HG02938 (cell line): Measurements from ENCODE around the gene USP20.

ENCODE experiments used
- ATAC-seq: cut with Tn5 transposase; IDR thresholded peaks from one replicate; pipeline ENCODE4 v1.9.1; 2021; ENCODE audit warnings: mild to moderate bottlenecking, moderate library complexity; ENCODE audit not compliant: unreplicated experiment

The USP20 gene

GRCh38 chr9:129853614-129854013 is 18.4 kb downstream of the USP20 start:
- no peak for ATAC-seq

GRCh38 chr9:129854588-129855110 is 19.4 kb downstream of the USP20 start:
- no peak for ATAC-seq

- no peak for ATAC-seq
Observed at GRCh38 chr9:129857207-129857606, 21.9 kb downstream of the USP20 start.

- no peak for ATAC-seq
Observed at GRCh38 chr9:129858167-129858962, 23.1 kb downstream of the USP20 start.

GRCh38 chr9:129860653-129861446 is 25.6 kb downstream of the USP20 start:
- no peak for ATAC-seq

- no peak for ATAC-seq
Observed at GRCh38 chr9:129861447-129861827, 26.2 kb downstream of the USP20 start.

GRCh38 chr9:129863059-129863690 is 27.9 kb downstream of the USP20 start:
- no peak for ATAC-seq

GRCh38 chr9:129864991-129865647 is 29.9 kb downstream of the USP20 start:
- ATAC-seq, result no peak

- no peak for ATAC-seq
Observed at GRCh38 chr9:129865668-129866320, 30.5 kb downstream of the USP20 start.

GRCh38 chr9:129866394-129867135 is 31.3 kb downstream of the USP20 start:
- no peak for ATAC-seq

GRCh38 chr9:129867136-129868022 is 32.1 kb downstream of the USP20 start:
- ATAC-seq, result no peak

- no peak for ATAC-seq
Observed at GRCh38 chr9:129868023-129868871, 33.0 kb downstream of the USP20 start.

GRCh38 chr9:129868872-129869486 is 33.7 kb downstream of the USP20 start:
- ATAC-seq, result no peak

GRCh38 chr9:129869585-129870501 is 34.6 kb downstream of the USP20 start:
- ATAC-seq, result no peak

GRCh38 chr9:129871046-129871445 is 35.8 kb downstream of the USP20 start:
- ATAC-seq, result no peak

- ATAC-seq, result no peak
Observed at GRCh38 chr9:129873563-129874190, 38.4 kb downstream of the USP20 start.
